ENCODE measurements around the gene DHRS3.
"Not testable (repeated sequence)": the region's sequence is repeated elsewhere in the genome, so short reads cannot be mapped to it uniquely, and the experiment has no call there.

DHRS3 gene

GRCh38 chr1:12617901-12618660, at the start of gene DHRS3:
Gene DHRS3 (minus strand): TSS chr1:12618210. CDS start chr1:12617348, 862 bp downstream.
- TF ChIP-seq, protein P1, sequence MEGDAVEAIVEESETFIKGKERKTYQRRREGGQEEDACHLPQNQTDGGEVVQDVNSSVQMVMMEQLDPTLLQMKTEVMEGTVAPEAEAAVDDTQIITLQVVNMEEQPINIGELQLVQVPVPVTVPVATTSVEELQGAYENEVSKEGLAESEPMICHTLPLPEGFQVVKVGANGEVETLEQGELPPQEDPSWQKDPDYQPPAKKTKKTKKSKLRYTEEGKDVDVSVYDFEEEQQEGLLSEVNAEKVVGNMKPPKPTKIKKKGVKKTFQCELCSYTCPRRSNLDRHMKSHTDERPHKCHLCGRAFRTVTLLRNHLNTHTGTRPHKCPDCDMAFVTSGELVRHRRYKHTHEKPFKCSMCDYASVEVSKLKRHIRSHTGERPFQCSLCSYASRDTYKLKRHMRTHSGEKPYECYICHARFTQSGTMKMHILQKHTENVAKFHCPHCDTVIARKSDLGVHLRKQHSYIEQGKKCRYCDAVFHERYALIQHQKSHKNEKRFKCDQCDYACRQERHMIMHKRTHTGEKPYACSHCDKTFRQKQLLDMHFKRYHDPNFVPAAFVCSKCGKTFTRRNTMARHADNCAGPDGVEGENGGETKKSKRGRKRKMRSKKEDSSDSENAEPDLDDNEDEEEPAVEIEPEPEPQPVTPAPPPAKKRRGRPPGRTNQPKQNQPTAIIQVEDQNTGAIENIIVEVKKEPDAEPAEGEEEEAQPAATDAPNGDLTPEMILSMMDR (IDR thresholded peaks at IDR 0.05; ENCODE audit: insufficient read depth, low read depth, low read length, missing control alignments): no peak
- peak; percentile 44 for DNase-seq (ENCODE audit: low read depth)
- peak within 1 kb of the TSS; percentile 52 for H3K4me3 ChIP-seq (ENCODE audit: low read depth, low read length)

DNA sequence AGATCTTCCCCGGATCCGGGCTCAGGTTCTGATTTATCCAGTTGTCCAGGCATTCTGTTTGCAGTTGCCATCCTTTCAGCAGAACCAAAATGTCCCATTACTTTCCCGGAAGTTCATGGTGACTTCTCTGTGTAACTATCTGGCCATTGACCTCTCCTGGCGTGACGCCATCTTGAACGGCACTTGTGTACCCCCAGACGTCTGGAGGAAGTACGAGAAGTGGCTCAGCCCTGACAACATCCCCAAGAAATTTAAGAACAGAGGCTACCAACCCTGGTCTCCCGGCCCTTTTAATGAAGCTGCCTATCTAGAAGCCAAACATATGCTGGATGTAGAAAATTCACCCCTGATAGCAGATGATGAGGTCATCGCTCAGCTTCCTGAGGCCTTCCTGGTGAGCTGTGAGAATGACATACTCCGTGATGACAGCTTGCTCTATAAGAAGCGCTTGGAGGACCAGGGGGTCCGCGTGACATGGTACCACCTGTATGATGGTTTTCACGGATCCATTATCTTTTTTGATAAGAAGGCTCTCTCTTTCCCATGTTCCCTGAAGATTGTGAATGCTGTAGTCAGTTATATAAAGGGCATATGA, 48.2 kb upstream of the DHRS3 start:
- TF ChIP-seq, protein P1 (IDR thresholded peaks at IDR 0.05; ENCODE audit: insufficient read depth, low read depth, low read length, missing control alignments): no peak
- H3K4me3 ChIP-seq (ENCODE audit: low read depth, low read length): no peak overlapping the region
- DNase-seq (ENCODE audit: low read depth): no peak

DNA sequence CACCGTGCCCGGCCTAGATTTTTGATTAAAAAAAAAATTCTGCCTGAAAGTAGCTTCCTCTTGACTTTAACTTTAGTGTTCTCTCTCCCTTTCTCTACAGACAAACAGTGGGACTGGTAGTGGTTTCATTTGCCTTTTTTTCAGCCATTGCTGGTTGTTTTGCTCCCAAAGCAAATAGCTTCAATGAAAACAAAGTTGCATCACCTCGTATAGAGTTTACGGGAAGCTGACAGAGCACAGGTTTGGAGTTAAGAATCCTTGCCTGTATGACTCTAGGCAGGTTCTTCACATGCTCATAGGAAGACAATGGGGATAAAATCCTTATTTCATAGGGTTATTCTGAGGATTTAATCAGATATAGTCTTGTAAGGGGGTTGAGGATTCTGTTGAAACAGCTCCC, 47.5 kb upstream of the DHRS3 start:
- no peak overlapping the region for H3K4me3 ChIP-seq (ENCODE audit: low read depth, low read length)
- TF ChIP-seq, protein P1 (IDR thresholded peaks at IDR 0.05; ENCODE audit: insufficient read depth, low read depth, low read length, missing control alignments): no peak
- no peak for DNase-seq (ENCODE audit: low read depth)

- no peak for DNase-seq (ENCODE audit: low read depth)
- TF ChIP-seq, protein P1 (IDR thresholded peaks at IDR 0.05; ENCODE audit: insufficient read depth, low read depth, low read length, missing control alignments): no peak
- H3K4me3 ChIP-seq (ENCODE audit: low read depth, low read length): no peak overlapping the region
These were observed 44.5 kb upstream of the DHRS3 start for GRCh38 chr1:12662556-12662955.

- TF ChIP-seq, protein P1 (IDR thresholded peaks at IDR 0.05; ENCODE audit: insufficient read depth, low read depth, low read length, missing control alignments): no peak
- DNase-seq (ENCODE audit: low read depth): no peak
- no peak overlapping the region for H3K4me3 ChIP-seq (ENCODE audit: low read depth, low read length)
These were observed 43.7 kb upstream of the DHRS3 start for GRCh38 chr1:12661606-12662219.

DNA sequence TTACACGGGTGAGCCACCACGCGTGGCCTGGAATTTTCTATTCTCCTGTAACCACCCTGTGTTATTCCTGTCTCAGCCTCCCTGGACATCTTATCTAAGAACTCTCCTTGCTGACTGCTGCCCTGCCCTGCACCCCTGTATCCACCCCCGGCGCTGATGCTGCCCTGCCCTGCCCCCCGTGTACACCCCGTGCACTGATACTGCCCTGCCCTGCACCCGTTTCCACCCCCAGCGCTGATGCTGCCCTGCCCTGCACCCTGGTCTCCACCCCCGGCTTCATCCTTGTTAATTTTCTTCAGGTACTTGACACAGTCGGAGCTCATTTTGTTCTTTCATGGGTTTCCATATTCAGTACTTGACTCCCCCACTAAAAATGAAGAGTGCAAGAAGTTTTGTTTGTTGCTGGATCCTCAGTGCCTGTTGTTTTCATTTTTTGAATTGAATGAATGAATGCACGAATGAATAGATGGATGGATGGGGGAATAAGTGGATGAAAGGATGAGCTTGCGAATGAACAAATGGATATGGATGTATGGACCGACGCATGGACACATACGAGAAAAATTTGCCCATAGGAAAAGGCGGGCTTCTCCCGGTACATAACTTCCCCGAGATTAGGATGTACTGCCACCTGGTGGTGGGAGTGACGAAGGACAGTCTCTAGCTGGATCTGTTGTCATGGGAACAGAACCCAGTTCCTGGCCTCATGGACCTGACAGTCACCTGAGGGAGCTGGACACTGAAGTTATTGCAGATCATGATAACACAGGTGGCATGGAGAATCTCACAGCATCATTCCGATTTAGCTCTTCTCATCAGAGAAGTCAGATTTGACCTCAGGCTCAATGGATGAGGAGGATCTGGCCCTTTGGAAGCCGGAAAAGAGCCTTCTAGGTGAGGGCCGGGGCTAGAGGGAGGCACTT, 40.8 kb upstream of the DHRS3 start:
- TF ChIP-seq, protein P1 (IDR thresholded peaks at IDR 0.05; ENCODE audit: insufficient read depth, low read depth, low read length, missing control alignments): peak; percentile 90
- peak; percentile 73 for DNase-seq (ENCODE audit: low read depth)
- H3K4me3 ChIP-seq (ENCODE audit: low read depth, low read length): no peak overlapping the region

- not testable (repeated sequence) for DNase-seq (ENCODE audit: low read depth)
These were observed 40.0 kb upstream of the DHRS3 start for GRCh38 chr1:12657885-12658512.

More at GRCh38 chr1:12657885-12658512, 40.0 kb upstream of the DHRS3 start:
- H3K4me3 ChIP-seq (ENCODE audit: low read depth, low read length): not testable (repeated sequence)
